Measurements from ENCODE around the gene FAM98B.

FAM98B gene

DNA sequence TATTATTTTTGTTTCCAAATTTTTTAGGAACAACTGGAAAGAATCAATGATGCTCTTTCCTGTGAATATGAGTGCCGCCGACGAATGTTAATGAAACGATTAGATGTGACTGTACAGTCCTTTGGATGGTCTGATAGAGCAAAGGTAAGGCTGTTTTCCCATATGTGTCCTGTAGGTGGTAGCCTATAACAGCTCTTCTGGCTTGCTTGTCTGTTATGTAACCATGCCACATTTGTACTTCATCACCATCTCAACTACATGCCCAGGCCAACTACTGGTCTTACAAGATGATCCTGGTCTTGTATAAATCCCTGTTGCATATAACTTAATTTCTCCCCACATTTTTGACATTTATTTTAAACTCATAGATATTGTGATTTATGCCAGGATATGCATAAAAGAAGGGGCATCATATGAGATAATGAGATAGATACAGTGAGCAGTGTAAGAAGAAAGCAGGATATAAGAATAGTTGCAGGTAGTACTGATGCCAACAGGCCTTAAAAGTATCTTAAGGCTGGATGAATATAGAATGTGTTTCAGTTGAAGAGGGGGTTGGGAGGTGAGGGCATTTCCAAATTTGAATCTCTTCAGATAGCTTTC, 20.3 kb downstream of the FAM98B start:
- Mint-ChIP-seq H3K4me1 (ENCODE audit: low read depth in 2 of 2) (peaks cover 4 to 9% of the 10 kb centered on the region in 2 donors), H3K27ac (peak overlapping the region in 1 of 2 donors; percentile 85), H3K36me3 (ENCODE audit: insufficient read depth) (peaks cover 29% of the 10 kb centered on the region), H3K27me3 (no peaks in the 10 kb centered on the region), H3K4me3 (no peak overlapping the region), H3K9me3 (no peaks in the 10 kb centered on the region)
- ATAC-seq (replicated peaks) (peak; percentile 100), DNase-seq (peak; percentile 41 to 48 (median 43))

DNA sequence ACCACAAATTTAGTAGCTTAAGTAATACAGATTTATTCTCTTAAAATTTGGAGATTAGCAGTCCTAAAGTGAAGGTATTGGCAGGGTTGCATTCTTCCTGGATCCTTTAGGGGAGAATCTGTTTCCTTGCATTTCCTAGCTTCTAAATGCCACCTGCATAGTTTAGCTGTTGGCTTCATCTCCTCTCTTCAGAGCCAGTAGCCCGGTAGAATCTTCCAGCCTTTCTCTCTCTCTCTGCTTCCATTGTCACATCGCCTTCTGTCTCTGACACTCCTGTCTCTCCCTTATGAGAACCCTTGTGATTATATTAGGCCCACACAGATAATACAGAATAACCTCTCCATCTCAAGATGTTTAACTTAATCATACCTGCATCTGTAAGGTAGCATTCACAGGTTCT, 21.4 kb downstream of the FAM98B start:
- H3K27ac Mint-ChIP-seq, result peak overlapping the region; percentile 44 to 66
- ATAC-seq (replicated peaks), result no peak
- no peak overlapping the region for H3K4me3 Mint-ChIP-seq

DNA sequence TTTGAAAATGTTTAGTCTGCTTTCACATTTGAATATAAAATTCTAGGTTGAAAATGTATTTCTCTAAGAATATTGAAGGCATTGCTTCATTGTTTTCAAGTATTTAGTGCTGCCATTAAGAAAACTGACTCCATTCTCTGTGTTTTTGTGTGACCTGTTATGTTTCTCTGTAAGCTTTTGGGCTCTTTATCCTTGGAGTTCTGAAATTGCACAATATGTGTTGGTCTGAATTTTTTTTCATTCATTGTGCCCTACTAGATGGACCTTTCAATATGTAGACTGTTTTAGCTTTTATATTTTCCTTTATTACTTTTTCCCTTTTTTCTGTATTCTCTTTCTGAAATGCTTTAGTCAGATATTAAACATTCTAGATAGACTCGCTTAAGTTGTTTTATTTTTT, 22.2 kb downstream of the FAM98B start:
- no peaks in the 10 kb centered on the region for H3K27me3 Mint-ChIP-seq
- H3K36me3 Mint-ChIP-seq (ENCODE audit: insufficient read depth), result peaks cover 24% of the 10 kb centered on the region
- no peaks in the 10 kb centered on the region for H3K9me3 Mint-ChIP-seq
- H3K27ac Mint-ChIP-seq, result peak overlapping the region in 1 of 2 donors; percentile 44
- DNase-seq (no peak), ATAC-seq (replicated peaks) (no peak)
- no peak overlapping the region for H3K4me3 Mint-ChIP-seq
- peaks cover 4 to 19% of the 10 kb centered on the region in 2 donors for H3K4me1 Mint-ChIP-seq (ENCODE audit: low read depth in 2 of 2)

More for the DNA sequence above, 21.4 kb downstream of the FAM98B start:
- H3K27me3 Mint-ChIP-seq, result no peaks in the 10 kb centered on the region
- H3K9me3 Mint-ChIP-seq, result no peaks in the 10 kb centered on the region
- H3K36me3 Mint-ChIP-seq (ENCODE audit: insufficient read depth), result peaks cover 24% of the 10 kb centered on the region
- H3K4me1 Mint-ChIP-seq (ENCODE audit: low read depth in 2 of 2), result peaks cover 4 to 17% of the 10 kb centered on the region in 2 donors
- no peak for DNase-seq

DNA sequence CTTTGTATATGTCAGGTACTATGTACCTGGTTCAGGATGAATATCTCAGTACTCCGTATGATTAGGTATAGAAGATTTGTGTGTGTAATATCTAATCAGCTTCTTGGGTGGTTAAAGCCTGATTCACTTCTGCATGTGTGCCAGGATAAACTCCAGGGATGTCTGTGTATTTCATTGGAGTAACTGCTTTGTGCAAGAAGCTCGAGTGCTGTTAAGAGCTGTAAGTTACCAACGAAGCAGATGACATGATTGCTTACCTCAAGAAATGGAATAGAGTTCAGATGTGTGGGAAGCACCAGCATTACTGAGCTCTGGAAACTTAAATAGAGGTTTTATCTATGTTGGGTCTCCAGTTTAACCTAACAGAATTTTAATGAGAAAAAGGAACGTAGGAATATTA, 23.7 kb downstream of the FAM98B start:
- H3K27ac Mint-ChIP-seq, result no peak overlapping the region
- H3K4me3 Mint-ChIP-seq, result no peak overlapping the region
- ATAC-seq (replicated peaks), result no peak
- H3K36me3 Mint-ChIP-seq (ENCODE audit: insufficient read depth), result peaks cover 18% of the 10 kb centered on the region
- peaks cover 11 to 34% of the 10 kb centered on the region in 2 donors for H3K4me1 Mint-ChIP-seq (ENCODE audit: low read depth in 2 of 2)
- no peaks in the 10 kb centered on the region for H3K27me3 Mint-ChIP-seq
- DNase-seq, result no peak
- H3K9me3 Mint-ChIP-seq, result no peaks in the 10 kb centered on the region

DNA sequence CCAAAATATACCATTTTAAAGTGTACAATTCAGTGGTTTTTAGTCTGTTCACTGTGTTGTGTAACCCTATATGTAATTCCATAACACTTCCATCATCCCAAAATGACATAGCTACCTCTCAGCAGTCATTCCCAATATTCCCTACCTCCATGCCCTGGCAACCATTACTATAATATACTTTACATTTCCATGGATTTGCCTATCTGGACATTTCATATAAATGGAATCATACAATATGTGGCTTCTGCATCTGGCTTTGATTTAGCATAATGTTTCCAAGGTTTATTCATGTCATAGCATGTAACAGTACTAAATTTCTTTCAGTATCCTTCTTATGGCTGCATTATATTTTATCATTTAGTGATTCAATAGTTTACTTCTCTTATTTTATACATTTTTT, 25.3 kb downstream of the FAM98B start:
- Mint-ChIP-seq H3K27me3 (no peaks in the 10 kb centered on the region), H3K36me3 (ENCODE audit: insufficient read depth) (peaks cover 15% of the 10 kb centered on the region), H3K4me1 (ENCODE audit: low read depth in 2 of 2) (peaks cover 10 to 34% of the 10 kb centered on the region in 2 donors), H3K27ac (peak overlapping the region; percentile 22 to 89), H3K9me3 (no peaks in the 10 kb centered on the region), H3K4me3 (no peak overlapping the region)
- ATAC-seq (replicated peaks), result no peak
- no peak for DNase-seq

DNA sequence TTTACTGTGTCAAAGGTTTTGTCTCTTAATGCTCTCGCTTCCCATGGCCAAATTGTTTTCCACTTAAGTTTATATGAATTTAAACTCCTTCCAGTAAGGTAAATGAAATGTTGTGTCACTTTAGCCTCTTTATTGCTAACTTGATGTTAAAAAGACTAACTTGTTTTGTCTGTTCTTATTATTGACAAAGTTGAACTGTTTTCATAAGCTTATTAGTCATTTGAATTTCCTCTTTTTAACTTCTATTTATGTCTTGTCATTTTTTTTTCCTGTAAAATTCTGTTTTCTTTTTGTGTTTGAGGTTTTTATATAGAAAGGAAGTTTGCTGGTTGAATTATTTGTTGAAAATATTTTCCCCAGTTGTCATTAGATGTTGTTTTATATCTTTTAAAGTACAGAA, 25.8 kb downstream of the FAM98B start:
- Mint-ChIP-seq H3K9me3 (no peaks in the 10 kb centered on the region), H3K4me1 (ENCODE audit: low read depth in 2 of 2) (peaks cover 7 to 29% of the 10 kb centered on the region in 2 donors), H3K27ac (peak overlapping the region; percentile 72 to 89), H3K36me3 (ENCODE audit: insufficient read depth) (peaks cover 13% of the 10 kb centered on the region), H3K4me3 (no peak overlapping the region), H3K27me3 (no peaks in the 10 kb centered on the region)
- no peak for ATAC-seq (replicated peaks)
- no peak for DNase-seq

DNA sequence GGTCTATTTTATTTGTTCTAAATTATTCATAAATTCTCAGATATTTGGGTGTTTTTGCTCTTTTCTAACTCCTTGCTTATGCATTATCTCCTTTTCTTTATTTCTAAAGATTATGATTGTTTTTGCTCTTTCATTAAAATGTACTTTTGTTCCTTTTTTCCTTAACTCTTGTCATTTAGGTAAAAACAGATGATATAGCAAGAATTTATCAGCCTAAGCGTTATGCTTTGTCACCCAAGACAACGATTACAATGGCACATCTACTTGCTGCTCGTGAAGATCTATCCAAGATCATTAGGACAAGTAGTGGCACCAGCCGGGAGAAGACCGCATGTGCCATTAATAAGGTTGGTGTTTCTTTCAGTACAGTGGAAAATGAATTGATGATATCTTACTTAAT, 27.2 kb downstream of the FAM98B start:
- ATAC-seq (replicated peaks) (no peak), DNase-seq (no peak)
- peaks cover 16% of the 10 kb centered on the region for H3K36me3 Mint-ChIP-seq (ENCODE audit: insufficient read depth)
- H3K27me3 Mint-ChIP-seq, result no peaks in the 10 kb centered on the region
- no peaks in the 10 kb centered on the region for H3K9me3 Mint-ChIP-seq
- H3K27ac Mint-ChIP-seq, result peak overlapping the region; percentile 29 to 82
- H3K4me3 Mint-ChIP-seq, result no peak overlapping the region
- H3K4me1 Mint-ChIP-seq (ENCODE audit: low read depth in 2 of 2), result peaks cover 7 to 29% of the 10 kb centered on the region in 2 donors

DNA sequence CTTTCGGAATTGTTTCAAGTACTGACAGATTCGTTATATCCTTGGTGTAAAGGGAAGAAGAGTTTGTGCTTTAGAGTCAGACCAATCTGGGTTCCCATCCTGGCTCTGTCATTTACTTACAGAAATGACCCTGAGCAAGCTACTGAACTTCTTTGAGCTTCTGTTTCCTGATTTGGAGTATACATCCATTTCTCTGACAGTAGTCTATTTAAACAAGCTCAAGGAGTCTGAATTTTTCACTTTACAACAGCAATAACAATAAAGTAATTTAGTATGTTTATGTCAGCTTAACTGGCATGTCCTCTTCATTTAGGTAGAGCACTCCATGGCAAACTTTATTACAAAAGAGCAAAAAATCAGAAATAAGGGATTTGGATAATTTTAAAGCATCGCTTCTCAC, 27.8 kb downstream of the FAM98B start:
- Mint-ChIP-seq H3K36me3 (ENCODE audit: insufficient read depth) (peaks cover 14% of the 10 kb centered on the region), H3K9me3 (no peaks in the 10 kb centered on the region), H3K4me1 (ENCODE audit: low read depth in 2 of 2) (peaks cover 7 to 30% of the 10 kb centered on the region in 2 donors), H3K27ac (peak overlapping the region; percentile 29 to 82), H3K27me3 (no peaks in the 10 kb centered on the region), H3K4me3 (peak overlapping the region in 1 of 2 donors; percentile 18)
- no peak for DNase-seq
- ATAC-seq (replicated peaks), result no peak

DNA sequence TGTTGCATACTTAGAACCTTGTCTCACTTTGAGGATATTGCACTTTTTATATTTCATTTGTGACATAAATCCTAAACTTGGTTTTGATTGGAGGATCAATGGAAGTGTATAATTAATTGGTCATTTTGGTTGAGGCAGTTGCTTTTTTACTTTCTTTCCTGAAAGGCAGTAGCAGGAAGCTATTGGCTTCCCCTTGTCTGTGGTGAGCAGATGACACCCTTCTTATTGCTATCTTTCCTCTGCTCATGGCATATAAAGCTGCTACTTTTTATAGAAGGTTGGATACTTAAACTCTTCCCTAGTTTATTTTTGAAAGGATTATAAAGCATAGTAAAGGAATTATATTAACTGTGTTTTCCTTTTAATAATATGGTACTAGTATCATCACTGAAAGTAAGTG, 28.6 kb downstream of the FAM98B start:
- ATAC-seq (replicated peaks), result peak; percentile 32
- Mint-ChIP-seq H3K4me3 (no peak overlapping the region), H3K36me3 (ENCODE audit: insufficient read depth) (peaks cover 19% of the 10 kb centered on the region), H3K4me1 (ENCODE audit: low read depth in 2 of 2) (peaks cover 9 to 36% of the 10 kb centered on the region in 2 donors), H3K27me3 (no peaks in the 10 kb centered on the region), H3K9me3 (no peaks in the 10 kb centered on the region), H3K27ac (peak overlapping the region; percentile 72 to 82)
- DNase-seq, result no peak

DNA sequence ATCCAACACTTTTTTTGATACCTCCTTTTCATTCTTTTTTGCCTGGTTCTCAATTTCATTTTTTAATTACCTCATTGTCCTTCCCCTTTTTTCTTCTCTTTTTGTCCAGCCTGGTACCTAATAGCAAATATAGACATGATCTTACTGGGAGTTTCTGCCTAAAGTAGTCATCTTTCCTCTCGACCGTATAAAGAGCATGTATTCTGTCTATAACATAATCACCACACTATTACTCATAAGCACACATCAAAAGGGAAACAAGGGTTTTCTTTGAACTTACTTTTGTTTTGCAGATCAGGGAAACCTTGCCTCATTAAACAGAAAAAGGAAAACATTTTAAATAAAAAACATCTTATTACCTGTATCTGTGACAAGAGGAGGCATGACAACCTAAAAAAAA, 33.0 kb downstream of the FAM98B start:
- H3K36me3 Mint-ChIP-seq (ENCODE audit: insufficient read depth), result peaks cover 45% of the 10 kb centered on the region
- H3K4me1 Mint-ChIP-seq (ENCODE audit: low read depth in 2 of 2), result peaks cover 10 to 24% of the 10 kb centered on the region in 2 donors
- ATAC-seq (replicated peaks), result peak; percentile 46

DNA sequence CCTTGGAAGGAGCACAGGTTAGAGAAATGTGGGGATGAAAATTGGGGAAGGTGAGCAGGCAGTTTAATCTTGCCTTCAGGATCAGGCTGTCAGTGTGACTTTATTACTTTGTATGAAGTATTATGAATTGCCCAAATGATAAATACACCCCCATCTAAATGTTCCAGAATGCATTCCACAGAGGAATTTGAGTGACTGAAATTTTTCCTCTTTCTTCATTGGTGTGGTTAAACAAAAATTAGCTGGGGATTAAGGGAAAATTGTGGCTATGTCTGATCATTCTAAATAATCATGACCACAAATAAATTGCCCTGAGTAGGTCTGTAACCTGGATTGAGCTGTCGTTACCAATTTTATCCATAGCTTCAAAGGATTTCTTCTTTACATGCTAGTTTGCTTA, 33.5 kb downstream of the FAM98B start:
- no peak for ATAC-seq (replicated peaks)
- H3K27me3 Mint-ChIP-seq, result no peaks in the 10 kb centered on the region
- H3K27ac Mint-ChIP-seq, result peak overlapping the region; percentile 54 to 71
- H3K4me3 Mint-ChIP-seq, result no peak overlapping the region
- no peaks in the 10 kb centered on the region for H3K9me3 Mint-ChIP-seq
- peaks cover 7 to 23% of the 10 kb centered on the region in 2 donors for H3K4me1 Mint-ChIP-seq (ENCODE audit: low read depth in 2 of 2)
- H3K36me3 Mint-ChIP-seq (ENCODE audit: insufficient read depth), result peaks cover 50% of the 10 kb centered on the region
- DNase-seq, result no peak

More for the DNA sequence above, 33.0 kb downstream of the FAM98B start:
- no peak overlapping the region for H3K4me3 Mint-ChIP-seq
- peak overlapping the region; percentile 54 to 71 for H3K27ac Mint-ChIP-seq
- H3K9me3 Mint-ChIP-seq, result no peaks in the 10 kb centered on the region
- no peak for DNase-seq
- no peaks in the 10 kb centered on the region for H3K27me3 Mint-ChIP-seq

DNA sequence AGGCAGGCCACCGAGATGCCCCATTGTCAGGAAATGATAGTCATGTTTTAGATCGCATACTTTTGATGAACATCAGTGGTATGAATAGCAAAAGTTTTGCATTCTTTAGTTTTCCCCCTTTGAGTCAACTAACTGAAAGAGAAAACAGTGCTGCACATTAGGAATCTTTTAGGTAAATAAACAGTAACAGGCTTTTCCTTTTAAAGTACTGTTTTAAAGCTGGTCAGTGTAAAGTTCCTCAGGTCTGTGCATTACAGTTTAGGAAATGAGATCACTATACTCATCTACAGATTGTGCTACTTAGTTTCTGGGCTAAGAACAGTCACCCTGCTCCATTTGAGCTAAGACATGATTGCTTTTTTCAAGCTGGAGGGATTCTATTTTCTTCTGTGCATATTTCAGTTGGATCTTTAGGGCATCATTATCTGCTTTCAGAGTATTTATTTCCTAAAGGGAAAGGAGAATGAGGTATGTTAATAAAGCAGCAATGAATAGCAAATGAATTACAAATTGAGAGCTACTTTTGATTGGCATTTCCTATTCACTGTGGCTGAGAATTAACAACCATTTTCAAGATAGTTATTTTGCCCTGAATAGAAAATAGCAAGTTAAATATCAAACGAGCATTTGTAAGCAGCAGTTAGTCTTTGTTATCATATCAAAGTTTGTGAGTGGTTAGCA, 36.5 kb downstream of the FAM98B start:
- Mint-ChIP-seq H3K36me3 (ENCODE audit: insufficient read depth) (peaks cover 70% of the 10 kb centered on the region), H3K27ac (peak overlapping the region; percentile 47 to 75), H3K9me3 (no peaks in the 10 kb centered on the region), H3K4me1 (ENCODE audit: low read depth in 2 of 2) (peaks cover 8 to 27% of the 10 kb centered on the region in 2 donors), H3K27me3 (no peaks in the 10 kb centered on the region), H3K4me3 (no peak overlapping the region)
- ATAC-seq (replicated peaks), result no peak
- no peak for DNase-seq

DNA sequence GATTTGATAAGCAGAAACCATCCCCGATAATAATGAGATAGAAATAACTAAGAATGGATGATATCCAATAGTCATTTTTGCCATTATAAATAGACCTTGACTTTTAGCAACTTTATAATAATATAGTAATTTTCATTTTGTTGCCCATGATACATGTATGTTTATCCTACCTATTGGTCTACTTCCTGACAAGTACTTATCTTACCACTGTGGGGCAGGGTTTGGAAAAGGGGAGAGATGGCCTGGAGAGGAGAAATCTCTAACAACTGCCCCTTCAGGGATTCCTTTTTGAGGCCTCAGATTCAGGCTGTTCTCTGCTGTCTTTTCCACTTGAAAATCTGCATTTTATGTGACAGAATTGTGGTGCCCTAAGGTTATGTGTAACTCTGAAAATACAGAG, 42.2 kb downstream of the FAM98B start:
- Mint-ChIP-seq H3K4me3 (no peak overlapping the region), H3K27ac (peak overlapping the region; percentile 18 to 84)

DNA sequence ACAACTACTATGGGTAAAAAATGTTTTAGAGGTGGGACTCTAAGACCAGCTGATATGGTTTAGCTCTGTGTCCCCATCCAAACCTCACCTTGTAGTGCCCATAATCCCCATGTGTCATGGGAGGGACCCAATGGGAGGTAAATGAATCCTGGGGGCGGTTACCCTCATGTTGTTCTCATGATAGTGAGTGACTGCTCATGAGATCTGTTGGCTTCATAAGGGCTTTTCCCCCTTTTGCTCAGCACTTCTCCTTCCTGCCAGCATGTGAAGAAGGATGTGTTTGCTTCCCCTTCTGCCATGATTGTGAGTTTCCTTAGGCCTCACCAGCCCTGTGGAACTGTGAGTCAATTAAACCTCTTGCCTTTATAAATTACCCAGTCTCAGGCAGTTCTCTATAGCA, 45.7 kb downstream of the FAM98B start:
- peak overlapping the region; percentile 63 to 84 for H3K27ac Mint-ChIP-seq
- no peak overlapping the region for H3K4me3 Mint-ChIP-seq
- no peak for DNase-seq
- peaks cover 0 to 11% of the 10 kb centered on the region in 2 donors for H3K4me1 Mint-ChIP-seq (ENCODE audit: low read depth in 2 of 2)
- no peaks in the 10 kb centered on the region for H3K9me3 Mint-ChIP-seq
- no peaks in the 10 kb centered on the region for H3K27me3 Mint-ChIP-seq
- no peak for ATAC-seq (replicated peaks)
- peaks cover 80% of the 10 kb centered on the region for H3K36me3 Mint-ChIP-seq (ENCODE audit: insufficient read depth)

More for the DNA sequence above, 42.2 kb downstream of the FAM98B start:
- Mint-ChIP-seq H3K27me3 (no peaks in the 10 kb centered on the region), H3K9me3 (no peaks in the 10 kb centered on the region), H3K36me3 (ENCODE audit: insufficient read depth) (peaks cover 82% of the 10 kb centered on the region), H3K4me1 (ENCODE audit: low read depth in 2 of 2) (peaks cover 3 to 19% of the 10 kb centered on the region in 2 donors)
- DNase-seq (no peak), ATAC-seq (replicated peaks) (no peak)
